Activated naive CD4-positive, alpha-beta T cell treated with anti-CD3 and anti-CD28 coated beads, Interleukin-2, amount 50 U/mL, for 16 hours (primary cell): ENCODE results near the gene SEPTIN5.

ENCODE experiments used
- DNase-seq: peaks from one replicate; pipeline ENCODE4 v3.0.0-alpha.2; 2020

SEPTIN5 gene

GRCh38 chr22:19735665-19736510 lies 21.6 kb downstream of the SEPTIN5 start:
- no peak for DNase-seq

DNA sequence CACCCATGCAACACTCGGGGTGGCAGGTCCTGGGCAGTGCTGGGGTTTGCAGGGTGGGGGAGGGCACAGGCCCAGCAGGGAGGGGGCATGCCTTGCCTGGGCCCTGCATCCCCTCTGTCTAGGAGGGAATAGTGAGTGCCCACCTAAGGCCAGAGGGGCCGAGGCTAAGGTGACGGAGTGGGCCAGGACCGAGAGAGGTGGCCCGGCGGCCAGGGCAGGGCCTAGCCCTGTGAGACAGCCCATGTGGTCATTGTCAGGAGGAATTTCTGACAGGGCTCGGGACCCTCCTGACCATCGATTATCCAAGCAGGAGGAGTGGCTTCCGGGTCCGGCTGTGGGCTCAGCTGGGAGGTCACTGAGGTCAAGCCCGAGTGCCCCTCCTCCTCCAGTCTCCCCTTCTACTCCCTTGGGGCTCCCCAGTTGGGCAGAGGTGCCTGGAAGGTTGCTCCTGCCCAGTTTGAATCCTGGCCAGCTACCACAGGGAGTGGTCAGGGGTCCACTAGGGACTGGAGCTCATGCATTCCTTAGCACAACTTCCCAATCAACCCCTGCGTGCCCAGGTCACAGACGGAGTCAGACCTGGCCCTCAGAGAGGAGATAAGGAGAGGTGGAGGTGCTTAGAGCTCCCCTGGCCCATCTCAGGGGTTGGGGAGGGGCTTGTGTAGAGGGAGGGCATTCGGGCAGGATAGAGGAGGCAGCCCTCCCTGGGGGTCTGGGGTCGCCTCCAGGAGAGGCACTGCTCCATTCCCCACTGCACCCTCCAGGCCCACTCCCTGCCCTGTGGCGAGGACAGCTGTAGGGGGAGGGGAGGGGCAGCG lies 23.8 kb downstream of the SEPTIN5 start:
- no peak for DNase-seq

DNA sequence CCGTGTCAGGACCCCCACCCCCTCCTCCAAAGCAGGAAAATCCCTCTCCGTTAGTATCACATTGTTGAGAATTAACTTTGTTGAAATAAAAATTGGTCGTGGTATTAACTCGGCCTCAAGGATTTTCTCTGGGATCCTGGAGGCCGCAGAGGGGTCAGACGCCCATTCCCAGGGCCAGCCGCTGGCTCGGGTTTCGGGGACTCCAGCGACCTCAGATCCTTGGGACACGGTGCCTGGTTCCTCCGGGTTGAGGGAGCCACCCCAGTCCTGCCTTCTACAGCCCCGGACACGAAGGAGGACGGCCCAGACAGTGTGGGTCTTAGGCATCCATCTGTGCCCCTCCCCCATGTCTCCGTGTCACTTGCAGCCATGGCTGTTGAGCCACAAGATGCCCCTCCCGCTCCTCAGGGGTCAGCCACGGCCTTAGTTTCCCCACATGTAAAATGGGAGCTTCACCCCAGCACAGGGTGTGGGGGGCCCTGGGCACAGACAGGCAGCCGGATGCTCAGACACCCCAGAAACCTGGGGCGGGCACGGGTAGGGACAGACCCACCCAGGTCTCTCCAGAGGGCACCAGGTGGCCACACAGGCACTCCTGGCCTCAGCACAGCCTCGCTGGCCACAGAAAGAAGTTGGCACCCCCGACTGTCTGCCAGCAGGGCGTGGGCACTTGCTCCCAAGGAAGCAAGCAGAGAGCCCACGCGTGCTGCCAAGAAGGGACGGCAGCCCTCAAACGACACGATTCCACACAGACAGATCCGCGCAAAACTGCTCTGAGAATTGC lies 24.6 kb downstream of the SEPTIN5 start:
- no peak for DNase-seq

DNA sequence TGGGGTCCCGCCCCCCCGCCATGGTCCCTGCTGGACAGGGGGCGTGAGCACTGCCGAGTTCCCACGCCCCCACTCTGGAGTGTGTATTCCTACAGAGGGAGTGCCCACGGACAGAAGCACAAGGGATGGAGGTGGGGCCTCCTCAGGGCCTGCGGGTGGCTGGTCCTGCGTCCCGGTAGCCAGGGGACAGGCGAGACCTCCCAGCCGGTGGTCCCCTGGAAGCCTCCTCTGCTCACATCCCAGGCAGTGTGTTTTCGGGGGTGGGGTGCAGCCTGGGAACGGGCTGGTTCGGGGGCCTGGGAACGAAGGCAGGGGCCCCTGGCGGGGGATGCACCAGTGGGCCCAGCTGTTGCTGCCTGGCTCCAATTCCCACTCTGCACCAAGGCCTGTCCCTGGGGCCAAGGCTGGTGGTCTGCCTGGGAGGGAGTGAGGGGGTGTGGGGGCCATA lies 25.2 kb downstream of the SEPTIN5 start:
- DNase-seq = no peak

DNA sequence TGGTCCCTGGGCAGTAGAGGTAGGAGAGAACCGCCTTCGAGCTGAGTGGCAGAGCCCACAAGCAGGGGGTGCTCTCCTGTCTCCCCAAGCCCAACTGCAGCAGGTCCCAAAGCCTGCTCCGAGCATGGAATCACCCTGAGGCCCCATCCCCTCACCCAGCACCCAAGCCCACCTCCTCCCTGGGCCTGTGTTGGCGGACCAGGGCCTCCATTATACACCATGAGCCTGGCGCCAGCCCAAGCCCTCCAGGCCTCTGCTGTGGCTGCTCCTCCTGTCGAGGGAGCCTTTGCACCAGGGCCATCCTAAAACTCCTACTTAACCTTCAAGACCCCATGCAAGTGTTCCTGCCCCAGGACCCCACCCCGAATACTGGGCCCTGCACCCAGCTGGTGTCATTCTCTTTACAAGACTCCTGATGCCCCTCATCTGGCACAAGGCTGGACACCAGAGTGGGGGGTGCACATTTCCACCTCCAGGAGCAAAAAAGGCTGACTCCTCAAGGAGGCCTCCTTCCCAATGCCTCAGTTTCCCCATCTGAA lies 25.7 kb downstream of the SEPTIN5 start:
- DNase-seq = no peak

DNA sequence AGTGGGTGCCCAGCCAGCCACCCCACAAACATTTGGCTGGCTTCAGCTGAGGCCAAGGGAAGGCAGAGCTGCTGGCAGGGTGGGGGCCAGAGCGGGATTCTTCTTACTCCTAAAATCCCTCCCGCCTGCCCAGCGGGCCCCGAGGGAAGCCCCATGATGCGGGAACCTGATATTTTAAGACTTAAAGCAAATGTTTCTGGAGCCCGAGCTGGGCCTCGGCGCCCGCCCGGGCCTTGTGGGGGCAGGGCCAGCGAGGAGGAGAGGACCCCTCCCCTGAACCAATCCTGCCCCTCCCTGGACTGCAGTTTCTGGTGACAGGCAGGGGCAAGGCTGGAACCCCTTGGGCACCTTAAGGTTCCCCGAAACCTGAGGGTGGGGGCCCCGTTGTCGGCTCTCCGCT lies 26.3 kb downstream of the SEPTIN5 start:
- no peak for DNase-seq

DNA sequence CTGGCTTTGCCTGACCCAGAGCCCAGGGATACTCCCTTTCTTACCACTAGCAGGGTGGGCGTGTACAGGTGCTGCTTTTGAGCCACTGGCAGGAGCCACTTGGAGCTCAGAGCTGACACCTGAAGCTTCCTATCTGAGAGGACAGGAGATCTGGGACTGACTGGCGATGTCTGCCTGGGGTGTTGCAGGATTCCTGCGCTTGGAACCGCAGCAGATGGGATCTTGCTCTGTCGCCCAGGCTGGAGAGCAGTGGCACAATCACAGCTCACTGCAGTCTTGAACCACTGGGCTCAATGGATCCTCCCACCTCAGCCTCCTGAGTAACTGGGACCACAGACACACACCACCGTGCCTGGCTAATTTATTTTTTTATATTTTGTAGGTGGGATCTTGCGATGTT lies 26.8 kb downstream of the SEPTIN5 start:
- no peak for DNase-seq

- no peak for DNase-seq
Measured at GRCh38 chr22:19742160-19743066, 28.1 kb downstream of the SEPTIN5 start.

DNA sequence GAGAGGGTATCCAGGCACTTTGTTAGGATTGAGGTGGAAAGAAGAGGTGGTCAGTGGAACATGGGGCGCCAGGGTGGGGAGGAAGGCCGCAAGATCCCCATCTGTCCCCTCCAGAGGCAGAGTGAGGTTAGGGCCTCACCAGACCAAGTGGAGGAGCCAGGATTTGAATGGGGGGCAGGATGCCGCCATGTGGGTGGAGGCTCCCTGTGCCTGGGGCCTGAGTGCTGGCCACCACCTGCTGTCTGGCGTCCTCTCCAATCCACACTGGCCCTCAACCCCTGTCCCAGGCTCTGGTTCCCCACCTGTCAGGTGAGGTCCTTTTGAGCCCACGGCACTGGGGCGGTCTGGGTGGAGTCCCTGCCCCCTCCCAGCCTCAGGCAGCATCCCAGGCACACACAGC lies 28.8 kb downstream of the SEPTIN5 start:
- DNase-seq = no peak

- DNase-seq = no peak
Measured at GRCh38 chr22:19743651-19744050, 29.3 kb downstream of the SEPTIN5 start.

DNA sequence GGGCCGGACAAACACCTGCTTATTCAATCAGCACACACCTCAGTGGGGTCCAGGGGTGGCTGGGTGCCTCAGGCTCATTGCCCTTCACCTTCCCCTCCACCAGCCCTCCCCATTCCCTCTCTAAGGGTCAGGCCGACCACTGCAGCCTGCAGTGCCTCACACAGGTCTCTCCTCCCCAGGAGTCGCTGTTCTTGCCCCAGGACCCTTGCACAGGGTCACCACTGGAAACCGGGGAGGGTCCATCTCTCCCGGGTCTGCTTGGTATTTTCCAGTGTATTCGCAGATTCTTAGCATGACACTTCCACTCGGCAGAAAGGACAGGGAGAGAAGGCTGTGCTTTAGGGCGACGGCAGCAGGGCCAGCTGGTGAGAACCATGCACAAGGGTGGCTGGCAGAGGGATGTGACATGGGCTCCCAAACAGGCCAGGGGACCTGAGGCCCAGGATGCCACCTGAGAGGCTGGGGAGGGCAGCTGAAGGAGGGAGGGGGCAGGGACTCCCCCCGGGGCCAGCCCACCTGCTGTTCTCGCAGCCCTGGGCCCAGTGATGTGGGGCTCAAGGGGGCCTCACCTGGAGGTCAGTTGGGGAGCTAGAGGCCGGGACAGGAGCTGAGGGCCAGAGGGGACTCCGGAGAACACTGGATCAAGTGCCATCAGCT lies 30.2 kb downstream of the SEPTIN5 start:
- no peak for DNase-seq

GRCh38 chr22:19745155-19746101 lies 31.1 kb downstream of the SEPTIN5 start:
- no peak for DNase-seq

DNA sequence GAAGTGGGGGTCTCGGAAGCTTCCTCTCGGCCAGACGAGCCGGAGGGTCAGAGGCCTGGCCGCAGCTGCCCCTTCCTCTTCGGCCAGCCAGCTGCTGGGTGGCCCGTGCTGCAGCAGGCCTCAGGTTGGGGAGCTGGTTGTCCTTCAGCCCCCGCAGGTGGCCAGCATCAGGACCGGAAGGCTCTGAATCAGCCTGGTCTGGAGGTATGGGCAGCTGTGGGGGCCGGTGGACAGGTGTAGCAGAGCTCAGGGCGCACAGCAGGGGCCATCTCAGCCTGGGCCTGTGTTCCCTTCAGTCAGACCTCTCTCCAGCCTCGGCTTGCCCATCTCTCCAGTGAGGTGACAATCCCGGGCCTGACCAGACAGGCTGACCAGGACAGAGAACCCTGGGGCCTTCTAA lies 32.4 kb downstream of the SEPTIN5 start:
- DNase-seq = no peak

DNA sequence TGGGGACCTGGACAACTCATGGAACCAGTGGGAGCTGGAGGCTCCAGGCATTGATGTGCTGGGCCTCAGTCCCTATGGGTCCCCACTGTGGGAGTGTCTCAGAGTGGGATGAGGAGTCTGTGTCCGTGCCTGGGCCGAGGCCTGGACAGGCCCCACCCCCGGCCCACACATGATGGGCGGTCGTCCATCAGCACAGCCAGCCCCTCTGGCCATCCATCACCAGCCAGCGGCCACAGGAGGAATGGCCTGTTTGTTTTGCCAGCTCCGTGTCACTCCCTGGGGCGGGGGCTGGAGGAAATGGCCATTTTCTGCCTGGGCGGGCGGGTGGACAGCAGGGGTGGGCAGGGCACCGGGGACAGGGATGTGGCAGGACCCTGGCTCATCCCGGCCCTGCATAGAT lies 33.2 kb downstream of the SEPTIN5 start:
- DNase-seq = no peak

DNA sequence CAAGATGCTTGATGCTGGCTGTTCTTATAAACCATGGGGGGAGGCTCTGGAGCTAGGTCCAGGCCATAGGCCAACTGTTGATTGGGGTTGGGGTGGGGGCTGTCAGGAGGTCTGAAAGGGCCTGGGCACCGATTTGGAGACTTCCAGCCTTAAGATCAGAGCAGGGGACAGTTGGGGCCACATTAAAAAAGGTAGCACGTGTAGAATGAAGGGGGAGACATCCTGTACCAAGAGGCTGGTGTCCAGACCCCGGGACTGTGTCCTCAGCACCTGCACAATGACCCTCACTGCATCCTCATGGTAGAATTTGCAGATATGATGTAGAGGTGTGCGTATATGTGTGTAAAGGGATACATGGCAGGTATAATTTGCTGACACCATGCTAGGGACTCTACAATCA lies 33.8 kb downstream of the SEPTIN5 start:
- DNase-seq = no peak

DNA sequence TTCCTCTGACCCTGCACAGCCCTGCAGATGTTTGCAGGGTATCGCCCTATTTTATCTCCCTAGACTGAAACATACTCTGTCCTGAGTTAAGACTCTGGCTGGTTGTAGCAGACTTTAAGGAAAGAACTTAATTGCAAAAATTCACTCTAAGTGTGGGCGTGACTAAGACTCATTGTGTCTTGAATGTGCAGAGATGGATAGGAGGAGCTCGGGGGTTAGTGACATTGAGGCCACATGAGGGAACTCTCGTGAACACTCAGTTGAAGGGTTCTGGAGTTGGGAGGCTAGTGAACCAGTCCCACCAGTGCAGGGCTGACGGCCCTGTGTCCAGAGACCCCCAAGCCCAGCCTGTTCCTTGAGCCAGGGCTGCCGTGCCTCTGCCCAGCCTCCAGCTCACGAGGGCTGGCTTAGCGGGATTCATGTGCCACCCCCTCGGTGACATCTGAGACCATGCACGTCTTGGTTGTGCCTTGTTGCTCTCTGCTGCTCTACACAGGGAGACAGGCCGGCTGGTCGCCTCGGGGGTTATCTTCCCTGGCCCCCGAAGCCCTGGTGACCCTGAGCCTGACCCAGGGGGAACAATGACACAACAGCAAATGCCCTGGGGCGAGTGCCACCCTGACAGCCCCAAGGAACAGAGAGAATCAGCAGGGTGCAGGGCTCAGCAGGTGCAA lies 34.8 kb downstream of the SEPTIN5 start:
- DNase-seq = no peak

GRCh38 chr22:19749876-19750275 lies 35.6 kb downstream of the SEPTIN5 start:
- no peak for DNase-seq

DNA sequence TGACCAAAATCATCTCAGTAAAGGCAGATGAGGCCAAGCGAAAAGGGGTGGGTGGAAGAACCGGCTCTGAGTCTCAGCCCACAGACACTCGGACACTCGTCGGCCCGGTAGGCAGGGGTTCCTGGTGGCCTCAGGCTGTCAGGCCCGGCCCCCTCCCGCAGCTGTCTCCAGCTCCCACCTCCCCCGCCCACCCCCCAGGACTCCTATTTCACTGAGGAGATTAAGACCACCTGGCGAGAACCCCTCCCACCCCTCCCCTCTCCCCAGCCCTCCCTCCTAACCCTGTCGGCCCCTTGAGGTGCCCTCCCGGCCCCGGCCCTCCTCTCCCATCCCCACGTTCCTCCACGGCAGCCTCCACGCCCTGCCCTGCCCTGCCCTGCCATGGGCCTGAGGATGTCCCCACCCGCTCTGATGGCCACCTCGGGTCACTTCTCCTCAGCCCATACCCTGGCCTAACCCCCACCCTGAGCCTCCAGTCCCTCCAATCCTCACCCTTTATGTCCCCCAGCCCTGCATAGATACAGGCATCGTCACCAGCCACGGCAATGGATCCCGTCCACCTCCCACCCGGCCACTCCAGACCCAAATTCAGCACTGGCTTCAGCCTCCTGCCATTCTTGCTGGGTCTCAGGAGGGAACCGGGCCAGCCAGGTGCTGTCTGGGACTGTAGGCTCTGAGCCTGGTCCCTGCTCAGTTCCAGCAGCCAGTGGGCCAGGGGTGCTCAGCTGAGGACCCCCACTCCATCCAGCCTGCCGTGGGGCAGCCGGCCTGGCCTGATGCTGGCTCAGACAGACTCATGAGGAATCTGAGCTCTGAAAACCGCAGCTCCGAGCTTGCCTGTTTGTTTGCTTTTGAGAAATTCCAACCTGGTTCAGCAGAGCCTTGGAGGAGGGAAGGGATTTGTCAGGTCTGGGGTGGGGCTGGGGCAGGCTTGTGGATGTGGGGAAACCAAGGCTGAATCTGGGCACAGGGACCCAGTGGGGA lies 36.5 kb downstream of the SEPTIN5 start:
- DNase-seq = no peak
